K562 treated with DMSO at 1 percent for 12 hours (cell line): ENCODE results near the gene ZKSCAN5. TPM values are rescaled to one million over a fixed set of nuclear protein-coding genes. Genes with fewer than 3 reads are reported as not detected.

ENCODE experiments used
- total RNA-seq: library from RNA; unstranded; fragments of 300-600 nt; gene quantifications from 2 replicates; pipeline ENCODE4 v1.2.3, GENCODE V29; 2022; ENCODE audit not compliant: insufficient read depth

Gene ZKSCAN5
- 6.2 and 15.0 TPM in 2 replicates for total RNA-seq

DNA sequence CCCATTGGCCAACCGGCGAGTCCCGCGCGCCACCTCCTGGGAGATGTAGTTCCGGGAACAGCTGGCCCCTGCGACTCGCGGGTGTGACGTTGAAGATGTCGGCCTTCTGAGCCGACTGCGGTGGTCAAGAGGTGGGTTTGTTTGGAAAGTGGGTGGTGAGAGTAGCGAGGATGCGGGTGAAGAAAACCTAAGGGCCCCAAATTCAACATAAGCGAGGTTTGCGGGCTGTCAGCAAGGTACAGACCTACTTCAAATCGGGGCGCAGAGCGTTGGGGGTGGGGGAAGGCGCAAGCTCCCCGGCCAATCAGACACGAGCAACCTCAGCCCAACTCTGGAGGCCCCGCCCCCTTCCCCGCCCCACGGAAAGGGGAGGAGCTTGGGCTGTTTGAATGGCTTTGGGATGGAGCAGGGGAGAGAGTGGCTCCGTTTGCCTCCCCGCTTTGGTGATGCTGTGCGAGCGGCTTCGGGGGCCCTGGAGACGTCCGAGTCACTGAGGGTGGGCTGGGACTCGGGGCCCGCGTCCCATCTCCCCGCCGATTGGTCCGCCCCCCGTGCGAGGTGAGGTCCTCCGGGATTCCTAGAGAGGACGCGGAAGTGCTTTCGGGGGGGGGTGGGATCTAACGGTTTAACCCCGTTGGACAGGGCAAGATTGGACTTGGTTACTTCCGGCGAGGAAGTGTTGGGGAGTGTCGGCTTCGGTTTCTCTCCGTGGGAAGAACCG lies at the start of gene ZKSCAN5:
Gene ZKSCAN5, plus strand, starts transcription at position 60 of the 721 bp plus-strand sequence. CDS start 1,383 bp downstream, outside the sequence.

GRCh38 chr7:99472561-99473314 lies 31.7 kb upstream of the ZKSCAN5 start, which contains the start of gene ZNF789:
Gene ZNF789, plus strand, starts transcription at chr7:99472890. Its CDS starts 3,567 bp downstream, at chr7:99476457.

GRCh38 chr7:99499721-99500636 lies 4.5 kb upstream of the ZKSCAN5 start, which contains the start of gene ZNF394:
Gene ZNF394, minus strand, starts transcription at chr7:99500281. Its CDS starts 188 bp downstream, at chr7:99500093.

DNA sequence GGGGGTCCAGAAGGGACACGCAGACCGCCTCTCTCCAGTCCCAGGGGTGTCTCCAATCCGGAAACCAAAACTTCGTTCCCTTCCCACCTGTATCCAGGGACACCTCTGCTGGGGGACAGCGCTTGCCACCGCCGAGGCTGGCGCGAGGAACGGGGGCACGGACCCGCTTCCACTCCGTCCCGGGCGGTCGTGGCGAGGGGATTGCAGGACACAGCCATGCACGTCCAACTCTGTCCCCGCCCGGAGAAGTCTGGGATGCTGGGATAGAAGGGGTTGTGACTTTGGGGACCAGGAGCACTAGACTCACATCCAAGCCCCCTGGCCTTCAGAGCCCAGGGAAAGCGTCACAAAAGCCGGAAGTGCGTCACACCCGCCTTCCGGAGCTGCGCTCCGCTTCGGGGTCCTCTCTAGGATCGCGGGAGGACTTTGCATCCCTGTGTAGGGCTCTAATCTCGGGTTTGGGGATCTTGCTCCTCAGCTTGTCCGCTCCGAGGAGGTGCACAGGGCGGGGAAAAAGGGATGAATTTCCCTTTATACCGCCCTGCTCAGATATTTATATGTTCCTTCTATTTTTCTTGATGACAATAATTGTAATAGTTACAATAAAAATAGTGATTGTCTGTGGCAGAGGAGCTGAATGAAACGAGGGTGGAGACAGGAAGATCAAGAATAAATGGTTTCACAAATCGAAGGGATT lies 47.5 kb downstream of the ZKSCAN5 start, which contains the start of gene FAM200A:
Gene FAM200A, minus strand, starts transcription at position 348 of the 697 bp plus-strand sequence. CDS start 3,707 bp downstream, outside the sequence.

DNA sequence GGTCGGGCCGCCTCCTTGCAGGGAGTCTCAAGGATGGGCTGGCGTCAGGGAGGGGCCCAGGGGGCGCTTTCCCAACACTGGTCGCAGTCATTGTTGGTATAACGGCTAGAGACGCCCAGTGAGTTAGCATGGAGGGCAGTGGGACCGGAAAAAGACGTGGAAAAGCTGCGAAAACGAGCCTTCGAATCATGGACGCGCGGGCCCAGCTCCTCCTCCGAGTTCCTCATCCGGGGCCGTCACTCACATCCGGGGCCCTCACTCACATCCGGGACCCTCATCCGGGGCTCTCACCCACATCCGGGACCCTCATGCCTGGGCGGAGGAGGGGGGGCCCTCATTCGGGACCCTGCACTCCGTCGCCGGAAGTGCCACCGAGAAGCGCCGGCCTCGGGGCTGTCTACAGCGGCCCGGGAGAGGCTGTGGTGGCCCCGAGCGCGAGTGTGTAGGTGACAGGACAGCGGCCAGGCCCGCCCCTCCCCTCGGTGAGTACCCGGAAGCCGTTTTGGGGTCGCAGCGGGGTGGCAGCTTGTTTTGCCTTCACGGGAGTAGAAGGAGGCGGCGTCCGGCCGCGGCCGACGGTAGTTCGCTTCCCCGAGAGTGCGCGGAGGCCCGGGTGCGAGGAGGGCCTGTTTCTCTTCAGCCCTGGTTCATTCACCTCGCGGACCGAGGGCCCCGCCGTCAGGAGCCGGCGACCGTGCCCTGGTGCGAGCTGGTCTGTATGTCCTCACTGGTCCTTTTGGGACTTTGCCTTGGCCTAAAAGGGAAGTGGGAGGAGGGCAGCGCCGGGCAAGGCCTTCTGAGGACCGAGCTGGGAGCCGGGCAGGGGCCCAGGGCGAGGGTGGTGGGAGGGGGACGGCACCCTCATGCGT lies 54.1 kb downstream of the ZKSCAN5 start, which contains the start of gene ZNF655:
Gene ZNF655, plus strand, starts transcription at position 337 of the 869 bp plus-strand sequence. CDS start 1,918 bp downstream, outside the sequence.

Other genes with a start within 250 kb of the ZKSCAN5 start
- not detected in 2 replicates for gene MYH16, start 231.8 kb upstream of the ZKSCAN5 start, total RNA-seq
- 116 and 161 TPM in 2 replicates for gene ARPC1A, start 178.8 kb upstream of the ZKSCAN5 start, total RNA-seq
- gene ARPC1B, start 129.9 kb upstream of the ZKSCAN5 start, total RNA-seq = 633 and 716 TPM in 2 replicates
- 114 and 162 TPM in 2 replicates for gene PDAP1, start 96.1 kb upstream of the ZKSCAN5 start, total RNA-seq
- 267 and 275 TPM in 2 replicates for gene BUD31, start 95.7 kb upstream of the ZKSCAN5 start, total RNA-seq
- 8.7 and 11.1 TPM in 2 replicates for gene PTCD1, start 65.9 kb upstream of the ZKSCAN5 start, total RNA-seq
- gene CPSF4, start 65.7 kb upstream of the ZKSCAN5 start, total RNA-seq = 71.2 and 94.9 TPM in 2 replicates
- gene ATP5MF, start 38.5 kb upstream of the ZKSCAN5 start, total RNA-seq = 1,063 and 1,126 TPM in 2 replicates
- gene ZNF789, start 31.8 kb upstream of the ZKSCAN5 start, total RNA-seq = 7.2 and 22.3 TPM in 2 replicates
- gene ZNF394, start 4.4 kb upstream of the ZKSCAN5 start, total RNA-seq = 18.0 and 28.2 TPM in 2 replicates
- gene FAM200A, start 47.5 kb downstream of the ZKSCAN5 start, total RNA-seq = 3.5 and 11.1 TPM in 2 replicates
- 37.2 and 85.5 TPM in 2 replicates for gene ZNF655, start 54.0 kb downstream of the ZKSCAN5 start, total RNA-seq
- not detected in 2 replicates for gene TMEM225B, start 93.6 kb downstream of the ZKSCAN5 start, total RNA-seq
- gene ZSCAN25, start 112.3 kb downstream of the ZKSCAN5 start, total RNA-seq = 6.8 and 12.2 TPM in 2 replicates
- 3.2 and 11.1 TPM in 2 replicates for gene CYP3A5, start 175.3 kb downstream of the ZKSCAN5 start, total RNA-seq
- gene CYP3A7, start 230.5 kb downstream of the ZKSCAN5 start, total RNA-seq = not detected in 2 replicates